ENCODE data around the gene FEM1A. TPM values are rescaled to one million over a fixed set of nuclear protein-coding genes. Genes with fewer than 3 reads are reported as not detected.

FEM1A gene
- total and polyA plus RNA-seq, 9 of the 15 experiments (the other 6 are each of a cell fraction or from before 2014, with no cell fraction given) = 0.08 to 19.0 (median 6.8) TPM

- TF ChIP-seq CTCFL (IDR thresholded peaks at IDR 0.05; ENCODE audit: borderline replicate concordance, insufficient read depth, low read depth, low read length, poor library complexity, severe bottlenecking) = no peak
- no peak for TF ChIP-seq ZNF75A (CRISPR knock-in tag; IDR thresholded peaks at IDR 0.05)
- TF ChIP-seq SP1 (CRISPR knock-in tag; IDR thresholded peaks at IDR 0.05) = peak; percentile 26; the same call in 1 of the 2 replicates
- TF ChIP-seq TOE1 (IDR thresholded peaks at IDR 0.05; ENCODE audit: borderline replicate concordance) = 0 out of 2 replicates have a peak, but pooled peaks have one; percentile 21
- no peak for TF ChIP-seq TOE1 (CRISPR knock-in tag; IDR thresholded peaks at IDR 0.05; ENCODE audit: borderline replicate concordance, low read depth)
- peak; percentile 57; the same call in 1 of the 2 replicates for TF ChIP-seq SUPT5H (IDR thresholded peaks at IDR 0.05)
- no peak for TF ChIP-seq CHD7 (IDR thresholded peaks at IDR 0.05; ENCODE audit: low read depth, low read length)
- TF ChIP-seq BMI1 (IDR thresholded peaks at IDR 0.05; ENCODE audit: low read length) = no peak
- peak; percentile 17; the same call in 1 of the 2 replicates for TF ChIP-seq NFRKB (IDR thresholded peaks at IDR 0.05; ENCODE audit: low read depth)
Observed at GRCh38 chr19:4815426-4816201, 24.1 kb downstream of the FEM1A start (continued).
